Measurements from ENCODE around the gene COPE. TPM values are rescaled to one million over a fixed set of nuclear protein-coding genes. Genes with fewer than 3 reads are reported as not detected.

COPE gene
- total and polyA plus RNA-seq, 2 of the 4 experiments (the other 2 are of a cell fraction) = 347 to 461 TPM

- intact Hi-C loops (cut with micrococcal nuclease) (no loop called here), dilution Hi-C loops (cut with HindIII; ENCODE audit: low sequenced_read_pairs, unreplicated experiment) (no loop called here), in situ Hi-C loops (cut with MboI; ENCODE audit: low sequenced_read_pairs) (no loop called here)
- Histone ChIP-seq H3K79me1 (ENCODE audit: low read depth in 1 of 2, low read length in 2 of 2) (peaks cover 9 to 42% of the 10 kb centered on the region in 2 experiments; a peak in 3 of 4 replicates), H2AFZ (replicated peaks; ENCODE audit: low read length, poor library complexity) (no peak overlapping the region), H2BK5ac (ENCODE audit: low read depth, low read length, poor library complexity, severe bottlenecking) (no peak overlapping the region), H4K20me1 (ENCODE audit: insufficient read depth, low read length) (peaks cover 15% of the 10 kb centered on the region), H3K4ac (ENCODE audit: low read depth, low read length) (no peak overlapping the region), H3K27ac (ENCODE audit: insufficient read depth, low read length) (no peak overlapping the region), H3K4me3 (ENCODE audit: insufficient read depth, low read depth, low read length) (no peak overlapping the region), H3K4me1 (ENCODE audit: control insufficient read depth, insufficient read depth, low read length) (no peaks in the 10 kb centered on the region), H3K4me2 (ENCODE audit: low read depth, low read length) (no peak overlapping the region), H3K27me3 (ENCODE audit: control insufficient read depth, insufficient read depth, low read length) (no peaks in the 10 kb centered on the region), H2BK20ac (ENCODE audit: low read depth, low read length) (no peak overlapping the region), H4K91ac (ENCODE audit: insufficient read depth, low read depth, low read length) (no peak overlapping the region), H3K14ac (replicated peaks; ENCODE audit: low read depth, low read length) (no peak overlapping the region), H2BK15ac (ENCODE audit: low read depth, low read length) (no peak overlapping the region), H3K9ac (ENCODE audit: low read depth, low read length) (no peak overlapping the region), H3K9me3 (ENCODE audit: control insufficient read depth, insufficient read depth, low read length) (no peaks in the 10 kb centered on the region), H3K23ac (ENCODE audit: low read depth, low read length) (no peak overlapping the region), H3K18ac (ENCODE audit: low read depth, low read length) (no peak overlapping the region), H4K5ac (ENCODE audit: low read depth, low read length) (no peak overlapping the region), H2BK120ac (ENCODE audit: low read depth, low read length) (no peak overlapping the region), H3K36me3 (ENCODE audit: control insufficient read depth, insufficient read depth, low read length) (peaks cover 89% of the 10 kb centered on the region), H2AK5ac (ENCODE audit: low read depth, low read length) (no peak overlapping the region), H4K8ac (ENCODE audit: low read depth in 2 of 2, low read length in 2 of 2) (no peak overlapping the region), H3K56ac (ENCODE audit: extremely low read depth, insufficient read depth, low read length) (no peak overlapping the region), H3K9me1 (ENCODE audit: insufficient read depth, low read length) (no peaks in the 10 kb centered on the region), H2AK9ac (replicated peaks; ENCODE audit: low read depth, low read length, poor library complexity) (no peak overlapping the region)
- no peak for TF ChIP-seq RAD21 (IDR thresholded peaks at IDR 0.05; ENCODE audit: low read length)
- TF ChIP-seq CHD1 (IDR thresholded peaks at IDR 0.05; ENCODE audit: low read depth, low read length) = no peak
- TF ChIP-seq SMC3 (IDR thresholded peaks at IDR 0.05; ENCODE audit: low read depth, low read length) = no peak
- no peak for TF ChIP-seq CEBPB (IDR thresholded peaks at IDR 0.05; ENCODE audit: low read depth, low read length)
- TF ChIP-seq POLR2A (IDR thresholded peaks at IDR 0.05; ENCODE audit: low read depth, low read length) = no peak
- no peak for TF ChIP-seq BHLHE40 (IDR thresholded peaks at IDR 0.05; ENCODE audit: low read depth, low read length)
- no peak for TF ChIP-seq NFE2L2 (IDR thresholded peaks at IDR 0.05; ENCODE audit: low read depth, low read length)
- TF ChIP-seq FOS (IDR thresholded peaks at IDR 0.05; ENCODE audit: low read depth, low read length) = no peak
- no peak for TF ChIP-seq RCOR1 (IDR thresholded peaks at IDR 0.05; ENCODE audit: insufficient replicate concordance, low read length)
- TF ChIP-seq MAZ (IDR thresholded peaks at IDR 0.05; ENCODE audit: borderline replicate concordance, low read depth, low read length) = no peak
- TF ChIP-seq ELK1 (IDR thresholded peaks at IDR 0.05; ENCODE audit: borderline replicate concordance, low read depth, low read length) = no peak
- no peak for TF ChIP-seq MXI1 (IDR thresholded peaks at IDR 0.05; ENCODE audit: borderline replicate concordance, low read depth, low read length)
- TF ChIP-seq MAFK (IDR thresholded peaks at IDR 0.05; ENCODE audit: low read depth, low read length) = no peak
- TF ChIP-seq USF2 (IDR thresholded peaks at IDR 0.05; ENCODE audit: low read depth, low read length) = no peak
- TF ChIP-seq CTCF (conservative IDR thresholded peaks at IDR 0.05; ENCODE audit: low read depth, low read length) = no peak
- no peak for TF ChIP-seq RFX5 (IDR thresholded peaks at IDR 0.05; ENCODE audit: low read depth, low read length)
- WGBS, 2 experiments (ENCODE audit: extremely low coverage in 2 of 2, insufficient read length in 1 of 2) = no CpG with 5 or more reads among the region's 11 CpGs
- ChIA-PET POLR2A (ENCODE audit: unreplicated experiment) (no interaction called here), CTCF (no interaction called here)
- ATAC-seq (ENCODE audit: low read depth) (no peak), DNase-seq (no peak)
- BruUV-seq (replicated peaks) = no TSS peak
These were observed 58.9 kb downstream of the COPE start for GRCh38 chr19:18860302-18860700.
